HCT116 (cell line): ENCODE data around the gene PAOX. TPM values are rescaled to one million over a fixed set of nuclear protein-coding genes. Genes with fewer than 3 reads are reported as not detected.

Experiments used
- ATAC-seq: fragments of 200-7000 bp; cut with Tn5 transposase; 2 replicates; pipeline ENCODE4 v1.9.1; 2020; ENCODE audit warnings: mild to moderate bottlenecking, moderate library complexity
- BruUV-seq: library from RNA; stranded (reverse); fragments of 400-500 nt; replicated peaks from 2 replicates; lab custom pipeline; 2021; lab: Mats Ljungman, UMichigan
- CTCF ChIA-PET: fragments of 300-600 bp; sonication (Branson Sonifier 250); formaldehyde crosslinking; loops from one replicate; lab custom pipeline; 2021; ENCODE audit warnings: antibody characterized with exemption; lab: Charles Lee
- POLR2A ChIA-PET: fragments of 300-600, 350-600 bp; sonication (Branson Sonifier 250); formaldehyde crosslinking; loops from one replicate; lab custom pipeline; 2021; ENCODE audit warnings: antibody characterized with exemption; lab: Charles Lee
- RAD21 ChIA-PET, 2 experiments: fragments of 300-600 bp; sonication (Branson Sonifier 250); formaldehyde crosslinking; loops; one replicate each; lab custom pipeline; 2023; ENCODE audit warnings: low total read pairs in 2 of 2; ENCODE audit not compliant: uncharacterized antibody in 2 of 2, unreplicated experiment in 2 of 2, low non-redundant PET in 1 of 2; lab: Charles Lee
- DNase-seq: peaks from one replicate; pipeline ENCODE4 v3.0.0-alpha.2; 2010; ENCODE audit warnings: low read depth, low spot score
- H2AFZ ChIP-seq: fragments of 200-600 bp; shearing (Covaris generic), sonication (generic); 2 replicates; pipeline ENCODE4 v1.6.1; 2017; ENCODE audit warnings: low read depth, mixed run types, mixed read lengths, antibody characterized with exemption, low read length; ENCODE audit not compliant: poor library complexity, severe bottlenecking
- H3K27ac ChIP-seq: 2 replicates; pipeline ENCODE4 v1.5.1; 2012; ENCODE audit warnings: low read depth, low read length
- H3K27me3 ChIP-seq: fragments of 200-600 bp; sonication (generic); 2 replicates; pipeline ENCODE4 v1.6.1; 2016; ENCODE audit warnings: mixed run types, low read length, mixed read lengths; ENCODE audit not compliant: insufficient read depth
- H3K36me3 ChIP-seq, 2 experiments: fragments of 200-500 bp in 1 of 2; fragments of 200-600 bp in 1 of 2; sonication (Bioruptor generic) in 1 of 2; sonication (generic) in 1 of 2; 2 replicates each; pipeline versions ENCODE4 v1.5.1 to v1.6.1; 2014 to 2016; ENCODE audit warnings: low read length in 2 of 2, inconsistent platforms in 1 of 2, mixed read lengths in 1 of 2, mixed run types in 1 of 2; ENCODE audit not compliant: insufficient read depth in 2 of 2, control insufficient read depth in 1 of 2
- H3K4me1 ChIP-seq, 2 experiments: fragments of 200-600 bp in 1 of 2; sonication (generic) in 1 of 2; 2 replicates each; pipeline versions ENCODE4 v1.5.1 to v1.6.1; 2012 to 2017; ENCODE audit warnings: low read length in 2 of 2, inconsistent platforms in 1 of 2, mild to moderate bottlenecking in 1 of 2, mixed read lengths in 1 of 2, mixed run types in 1 of 2, moderate library complexity in 1 of 2; ENCODE audit not compliant: insufficient read depth in 2 of 2, control insufficient read depth in 1 of 2
- H3K4me2 ChIP-seq: fragments of 200-600 bp; sonication (generic); 2 replicates; pipeline ENCODE4 v1.6.1; 2017; ENCODE audit warnings: mixed run types, low read length, mixed read lengths
- H3K4me3 ChIP-seq, 2 experiments: fragments of 200-600 bp in 1 of 2; sonication (generic) in 1 of 2; replicated peaks in 1 of 2; 2 replicates each; pipeline ENCODE4 v1.5.1; 2011 to 2016; ENCODE audit warnings: low read length in 2 of 2, control low read depth in 1 of 2, low read depth in 1 of 2, mild to moderate bottlenecking in 1 of 2, mixed read lengths in 1 of 2, mixed run types in 1 of 2
- H3K79me2 ChIP-seq: fragments of 200-600 bp; sonication (generic); 2 replicates; pipeline ENCODE4 v1.6.1; 2017; ENCODE audit warnings: mild to moderate bottlenecking, mixed run types, low read length, moderate library complexity, mixed read lengths; ENCODE audit not compliant: insufficient read depth
- H3K9ac ChIP-seq: fragments of 200-600 bp; sonication (generic); 2 replicates; pipeline ENCODE4 v1.6.1; 2016; ENCODE audit warnings: low read length, mixed read lengths
- H3K9me2 ChIP-seq: fragments of 200-600 bp; sonication (generic), shearing (Covaris generic); 2 replicates; pipeline ENCODE4 v1.6.1; 2017; ENCODE audit warnings: mixed run types, mild to moderate bottlenecking, moderate library complexity; ENCODE audit not compliant: insufficient read depth
- H3K9me3 ChIP-seq, 2 experiments: fragments of 200-500 bp in 1 of 2; fragments of 200-600 bp in 1 of 2; sonication (Bioruptor generic) in 1 of 2; sonication (generic) in 1 of 2; 2 replicates each; pipeline ENCODE4 v1.6.1; 2014 to 2017; ENCODE audit warnings: low read length in 2 of 2, mixed read lengths in 2 of 2, inconsistent platforms in 1 of 2, low read depth in 1 of 2, mild to moderate bottlenecking in 1 of 2, mixed run types in 1 of 2, moderate library complexity in 1 of 2; ENCODE audit not compliant: control insufficient read depth in 1 of 2, insufficient read depth in 1 of 2
- H4K20me1 ChIP-seq: fragments of 200-600 bp; sonication (generic), shearing (Covaris generic); 2 replicates; pipeline ENCODE4 v1.6.1; 2017; ENCODE audit warnings: mixed run types, mild to moderate bottlenecking, moderate library complexity; ENCODE audit not compliant: insufficient read depth
- CEBPB ChIP-seq: IDR thresholded peaks from 2 replicates; pipeline ENCODE4 v1.6.1; 2012; ENCODE audit warnings: low read depth
- CTCF ChIP-seq, 3 experiments: fragments of 200-600 bp in 1 of 3; sonication (generic) in 1 of 3; IDR thresholded peaks in 2 of 3; conservative IDR thresholded peaks in 1 of 3; 2 replicates each; pipeline ENCODE4 v1.5.1; 2012 to 2017; ENCODE audit warnings: low read depth in 2 of 3, low read length in 2 of 3, antibody characterized with exemption in 1 of 3, borderline replicate concordance in 1 of 3, control low read depth in 1 of 3, mild to moderate bottlenecking in 1 of 3, mixed read lengths in 1 of 3, mixed run types in 1 of 3, moderate library complexity in 1 of 3; ENCODE audit not compliant: insufficient read depth in 1 of 3
- ELF1 ChIP-seq: IDR thresholded peaks from 2 replicates; pipeline ENCODE4 v1.6.1; 2012; ENCODE audit warnings: low read depth, borderline replicate concordance
- EZH2 ChIP-seq: fragments of 200-600 bp; sonication (generic); IDR thresholded peaks from 2 replicates; pipeline ENCODE4 v1.6.1; 2017; ENCODE audit warnings: antibody characterized with exemption, mixed run types
- FOSL1 ChIP-seq: IDR thresholded peaks from 2 replicates; pipeline ENCODE4 v1.6.1; 2012; ENCODE audit warnings: low read depth
- JUND ChIP-seq: IDR thresholded peaks from 2 replicates; pipeline ENCODE4 v1.6.1; 2012
- POLR2A ChIP-seq: IDR thresholded peaks from 2 replicates; pipeline ENCODE4 v1.7.0; 2011; ENCODE audit warnings: borderline replicate concordance; ENCODE audit not compliant: insufficient read depth, insufficient read length; ENCODE audit errors: extremely low read depth
- POLR2AphosphoS5 ChIP-seq: IDR thresholded peaks from 2 replicates; pipeline ENCODE4 v1.6.1; 2011; ENCODE audit warnings: mild to moderate bottlenecking, low read depth, low read length, moderate library complexity
- RAD21 ChIP-seq: IDR thresholded peaks from 2 replicates; pipeline ENCODE4 v1.6.1; 2012; ENCODE audit warnings: low read depth, mild to moderate bottlenecking
- SIN3A ChIP-seq: IDR thresholded peaks from 2 replicates; pipeline ENCODE4 v1.6.1; 2012; ENCODE audit warnings: low read depth
- SRF ChIP-seq: IDR thresholded peaks from 2 replicates; pipeline ENCODE4 v1.6.1; 2012; ENCODE audit warnings: low read depth
- TCF7L2 ChIP-seq: IDR thresholded peaks from 2 replicates; pipeline ENCODE4 v1.7.0; 2011; ENCODE audit warnings: borderline replicate concordance, inconsistent platforms; ENCODE audit not compliant: insufficient read depth, insufficient read length; ENCODE audit errors: extremely low read depth
- intact Hi-C: fragments of 100-400 bp; cut with micrococcal nuclease; formaldehyde crosslinking; loops from 2 replicates; pipeline ENCODE4 v1.10.0; 2022
- total RNA-seq: library from RNA; stranded (reverse); gene quantifications from one replicate; pipeline ENCODE4 v1.2.1, GENCODE V29; 2021; ENCODE audit not compliant: unreplicated experiment

The PAOX gene
- total RNA-seq, 1 experiment from 2014 or later, result 3.5 TPM

GRCh38 chr10:133399123-133399601, 20.1 kb downstream of the PAOX start:
- Histone ChIP-seq H3K9me3 (no peaks in the 10 kb centered on the region), H3K27me3 (no peaks in the 10 kb centered on the region), H3K27ac (no peak overlapping the region), H3K4me3 (no peak overlapping the region), H3K4me1 (no peaks in the 10 kb centered on the region; a peak in 1 of 4 replicates), H3K36me3 (peaks cover 3 to 7% of the 10 kb centered on the region in 2 experiments; a peak in 3 of 4 replicates), H3K79me2 (peaks cover 26% of the 10 kb centered on the region), H3K9ac (no peak overlapping the region), H3K4me2 (no peak overlapping the region), H3K9me2 (no peaks in the 10 kb centered on the region), H4K20me1 (no peaks in the 10 kb centered on the region), H2AFZ (no peak overlapping the region)
- DNase-seq (no peak), ATAC-seq (no peak)
- intact Hi-C loops, result no loop called here
- TF ChIP-seq POLR2A (no peak), RAD21 (no peak)
- ChIA-PET POLR2A (no interaction called here), RAD21 (no interaction called here), CTCF (no interaction called here)
- BruUV-seq, result no TSS peak

GRCh38 chr10:133400624-133401424, 21.8 kb downstream of the PAOX start:
- intact Hi-C loops, result no loop called here
- H3K9ac ChIP-seq, result no peak overlapping the region
- no peak overlapping the region for H3K27ac ChIP-seq
- H3K27me3 ChIP-seq, result no peaks in the 10 kb centered on the region
- H3K4me2 ChIP-seq, result no peak overlapping the region
- BruUV-seq, result no TSS peak
- ChIA-PET CTCF (no interaction called here), POLR2A (no interaction called here), RAD21 (no interaction called here)
- H2AFZ ChIP-seq, result no peak overlapping the region
- DNase-seq (no peak), ATAC-seq (no peak)
- H3K9me3 ChIP-seq, result no peaks in the 10 kb centered on the region
- H3K79me2 ChIP-seq, result peaks cover 22% of the 10 kb centered on the region
- no peaks in the 10 kb centered on the region for H3K9me2 ChIP-seq
- peaks cover 3 to 5% of the 10 kb centered on the region in 2 experiments; a peak in 3 of 4 replicates for H3K36me3 ChIP-seq
- TF ChIP-seq EZH2 (no peak), SIN3A (no peak), CTCF (IDR thresholded peaks at IDR 0.05 in 2 of 3, conservative IDR thresholded peaks at IDR 0.05 in 1 of 3; ENCODE audit: borderline replicate concordance in 1 of 3, insufficient read depth in 1 of 3, low read depth in 2 of 3, low read length in 2 of 3) (no peak), POLR2AphosphoS5 (no peak), CEBPB (no peak), TCF7L2 (no peak), FOSL1 (no peak), SRF (no peak), ELF1 (no peak), JUND (no peak)
- H3K4me1 ChIP-seq, result no peaks in the 10 kb centered on the region
- no peak overlapping the region for H3K4me3 ChIP-seq
- H4K20me1 ChIP-seq, result no peaks in the 10 kb centered on the region
